Cardiac fibroblast (primary cell): ENCODE data around the gene FAAP100.

ENCODE experiments used
- DNase-seq, 2 donors: peaks; one replicate each; pipeline versions ENCODE4 v3.0.0 to v3.0.0-alpha.2; 2010; ENCODE audit warnings: low read depth in 2 of 2
- H3K4me3 ChIP-seq, 2 donors: replicated peaks in 1 of 2; 1 replicate in 1 of 2; 2 replicates in 1 of 2; pipeline ENCODE4 v1.5.1; 2011; ENCODE audit warnings: low read depth in 2 of 2, low read length in 2 of 2, mild to moderate bottlenecking in 2 of 2, moderate library complexity in 1 of 2
- TF ChIP-seq, protein P1 (sequence below): IDR thresholded peaks from one replicate; pipeline ENCODE4 v1.5.1; 2011; ENCODE audit warnings: low read depth, mild to moderate bottlenecking, low read length, inconsistent platforms

FAAP100 gene

DNA sequence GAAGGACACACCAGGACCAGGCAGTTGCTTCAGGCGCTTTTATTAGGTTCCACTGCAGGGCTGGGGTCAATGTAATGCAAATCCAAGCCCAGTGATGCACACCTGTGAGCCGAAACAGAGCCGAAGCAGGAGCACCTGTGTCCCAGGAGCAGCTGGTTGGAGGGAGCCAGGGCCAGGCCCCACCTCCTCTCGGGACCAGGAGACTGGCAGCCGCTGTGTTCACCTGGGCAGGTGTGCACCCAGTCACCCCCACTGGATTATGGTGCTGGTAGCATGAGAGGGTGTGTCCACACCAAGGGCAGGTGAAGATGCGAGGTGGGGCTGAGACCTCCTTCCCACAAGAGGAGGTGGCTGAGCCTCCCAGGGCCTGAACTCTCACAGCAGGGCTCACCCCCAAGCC is 4.7 kb upstream of the FAAP100 start:
- TF ChIP-seq, protein P1, sequence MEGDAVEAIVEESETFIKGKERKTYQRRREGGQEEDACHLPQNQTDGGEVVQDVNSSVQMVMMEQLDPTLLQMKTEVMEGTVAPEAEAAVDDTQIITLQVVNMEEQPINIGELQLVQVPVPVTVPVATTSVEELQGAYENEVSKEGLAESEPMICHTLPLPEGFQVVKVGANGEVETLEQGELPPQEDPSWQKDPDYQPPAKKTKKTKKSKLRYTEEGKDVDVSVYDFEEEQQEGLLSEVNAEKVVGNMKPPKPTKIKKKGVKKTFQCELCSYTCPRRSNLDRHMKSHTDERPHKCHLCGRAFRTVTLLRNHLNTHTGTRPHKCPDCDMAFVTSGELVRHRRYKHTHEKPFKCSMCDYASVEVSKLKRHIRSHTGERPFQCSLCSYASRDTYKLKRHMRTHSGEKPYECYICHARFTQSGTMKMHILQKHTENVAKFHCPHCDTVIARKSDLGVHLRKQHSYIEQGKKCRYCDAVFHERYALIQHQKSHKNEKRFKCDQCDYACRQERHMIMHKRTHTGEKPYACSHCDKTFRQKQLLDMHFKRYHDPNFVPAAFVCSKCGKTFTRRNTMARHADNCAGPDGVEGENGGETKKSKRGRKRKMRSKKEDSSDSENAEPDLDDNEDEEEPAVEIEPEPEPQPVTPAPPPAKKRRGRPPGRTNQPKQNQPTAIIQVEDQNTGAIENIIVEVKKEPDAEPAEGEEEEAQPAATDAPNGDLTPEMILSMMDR: no peak
- DNase-seq: no peak
- no peak overlapping the region for H3K4me3 ChIP-seq

DNA sequence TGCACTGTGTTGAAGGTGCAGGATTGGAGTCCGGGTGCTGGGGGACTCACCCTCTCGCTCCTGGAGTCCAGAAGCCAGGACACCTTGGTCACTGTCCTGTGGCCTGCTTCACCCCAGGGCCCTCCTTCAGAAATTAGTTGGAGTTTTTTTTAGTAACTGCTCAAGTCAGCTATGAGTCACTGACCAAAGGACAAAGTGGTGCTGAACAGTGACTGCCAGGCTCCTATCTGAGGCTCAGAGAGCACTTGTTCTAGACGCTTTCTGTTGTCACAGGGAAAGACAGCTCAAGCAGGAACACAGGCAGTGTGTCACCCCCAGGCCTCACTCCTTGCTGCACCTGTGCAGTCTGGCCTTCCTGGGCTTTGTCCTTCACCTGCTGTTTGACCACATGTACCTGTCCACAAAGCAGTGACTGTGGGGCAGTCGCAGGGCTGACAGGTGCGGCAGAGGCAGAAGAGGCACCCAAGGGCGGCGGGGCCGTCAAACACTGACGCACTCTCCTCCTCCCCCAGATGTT is 4.1 kb upstream of the FAAP100 start:
- TF ChIP-seq, protein P1: no peak
- DNase-seq: peak in 1 of 2 donors; percentile 55

DNA sequence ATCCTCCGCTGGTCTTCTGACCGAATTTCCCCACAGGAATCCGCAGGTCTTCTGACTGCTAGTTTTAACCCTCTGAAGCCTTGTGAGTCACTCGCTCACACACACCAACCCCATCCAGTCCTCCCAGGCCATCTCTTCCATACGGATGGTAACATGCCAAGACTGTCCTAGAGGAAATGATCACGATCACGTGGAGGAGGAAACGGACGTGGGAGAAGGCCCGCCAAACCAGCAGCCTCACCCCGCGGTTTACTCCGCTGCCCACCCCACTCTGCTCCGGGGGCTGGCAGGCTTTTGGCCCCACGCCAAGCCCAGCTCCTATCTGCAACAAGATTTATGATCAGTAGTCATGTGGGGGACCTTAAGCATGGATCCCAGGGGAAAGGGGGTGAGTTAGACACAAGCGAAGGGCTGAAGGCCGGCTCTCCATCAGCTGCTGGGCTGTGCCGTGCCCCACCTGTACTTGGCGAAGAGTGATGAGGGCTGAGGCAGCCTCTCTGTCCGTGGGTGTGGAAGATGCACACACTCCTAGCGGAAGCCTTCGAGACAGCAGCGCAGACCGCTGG is 1.5 kb upstream of the FAAP100 start:
- TF ChIP-seq, protein P1: no peak
- H3K4me3 ChIP-seq: peak overlapping the region; percentile 7 to 90
- DNase-seq: peak; percentile 93 to 97

More for the DNA sequence above, 4.1 kb upstream of the FAAP100 start:
- no peak overlapping the region for H3K4me3 ChIP-seq

DNA sequence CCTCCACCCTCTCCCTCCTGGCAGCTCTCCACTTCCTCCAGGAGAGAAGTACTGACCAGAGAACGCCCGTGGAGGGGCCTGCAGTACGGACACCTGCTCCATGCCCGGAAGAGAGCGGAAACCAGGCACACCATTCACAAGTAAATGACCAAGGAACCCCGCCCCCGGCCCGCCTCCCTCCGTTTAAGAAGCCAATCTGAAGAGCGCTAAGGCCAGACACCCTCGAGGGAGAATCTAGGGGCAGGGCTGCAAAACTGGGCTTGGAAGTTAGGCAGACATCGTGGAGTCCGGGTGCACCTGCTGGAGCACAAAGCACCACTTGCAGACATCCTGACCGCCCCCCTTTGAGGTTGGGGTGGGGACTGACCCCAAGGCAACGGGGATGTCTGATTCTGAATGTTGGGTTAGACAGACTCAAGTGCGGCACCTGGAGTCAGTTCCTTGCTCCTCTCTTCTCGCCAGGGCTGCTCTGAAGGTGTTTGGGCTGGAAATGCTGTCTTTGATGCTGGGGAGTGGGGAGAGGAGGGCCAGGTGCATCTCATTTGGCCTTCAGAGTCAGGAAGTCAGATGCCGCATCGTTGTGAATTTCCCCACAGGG is 964 bp upstream of the FAAP100 start:
- H3K4me3 ChIP-seq: peak overlapping the region; percentile 90 to 92
- TF ChIP-seq, protein P1: no peak
- DNase-seq: peak; percentile 83 to 84

GRCh38 chr17:81551458-81552243 is 502 bp downstream of the FAAP100 start:
- no peak for DNase-seq
- TF ChIP-seq, protein P1: no peak
- peak overlapping the region; percentile 84 to 92 for H3K4me3 ChIP-seq

GRCh38 chr17:81550830-81551457 is 1.2 kb downstream of the FAAP100 start:
- TF ChIP-seq, protein P1: no peak
- DNase-seq: no peak
- H3K4me3 ChIP-seq: peak overlapping the region; percentile 84 to 92
